Smooth muscle cell of the brain vasculature (primary cell): ENCODE data around the gene MRTFA.
A peak's percentile ranks its signal among the peaks of the same experiment; 100 is the strongest.

Experiments
- DNase-seq: peaks from one replicate; pipeline ENCODE4 v3.0.0-alpha.2; 2012; ENCODE audit warnings: low read depth, low spot score

MRTFA gene

DNA sequence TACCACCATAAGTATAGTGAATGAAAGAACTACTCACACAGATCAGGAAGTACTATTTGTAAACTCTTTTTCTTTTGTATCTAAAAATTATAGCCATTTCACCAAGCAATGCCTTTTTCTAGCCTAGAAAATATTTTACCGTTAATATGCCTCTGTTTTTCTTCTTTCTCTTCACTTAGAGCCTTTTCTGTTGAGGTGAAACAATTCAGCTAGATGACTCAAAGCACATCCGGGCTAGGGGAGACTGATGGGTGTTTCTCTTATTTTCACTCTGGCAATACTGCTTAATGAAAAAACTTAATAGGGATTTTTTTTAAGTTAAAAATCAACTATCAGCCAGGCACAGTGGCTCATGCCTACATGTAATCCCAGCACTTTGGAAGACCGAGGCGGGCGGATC is 172.8 kb downstream of the MRTFA start:
- DNase-seq: no peak

- DNase-seq: no peak
Observed at GRCh38 chr22:40463017-40463631, 173.4 kb downstream of the MRTFA start.

DNA sequence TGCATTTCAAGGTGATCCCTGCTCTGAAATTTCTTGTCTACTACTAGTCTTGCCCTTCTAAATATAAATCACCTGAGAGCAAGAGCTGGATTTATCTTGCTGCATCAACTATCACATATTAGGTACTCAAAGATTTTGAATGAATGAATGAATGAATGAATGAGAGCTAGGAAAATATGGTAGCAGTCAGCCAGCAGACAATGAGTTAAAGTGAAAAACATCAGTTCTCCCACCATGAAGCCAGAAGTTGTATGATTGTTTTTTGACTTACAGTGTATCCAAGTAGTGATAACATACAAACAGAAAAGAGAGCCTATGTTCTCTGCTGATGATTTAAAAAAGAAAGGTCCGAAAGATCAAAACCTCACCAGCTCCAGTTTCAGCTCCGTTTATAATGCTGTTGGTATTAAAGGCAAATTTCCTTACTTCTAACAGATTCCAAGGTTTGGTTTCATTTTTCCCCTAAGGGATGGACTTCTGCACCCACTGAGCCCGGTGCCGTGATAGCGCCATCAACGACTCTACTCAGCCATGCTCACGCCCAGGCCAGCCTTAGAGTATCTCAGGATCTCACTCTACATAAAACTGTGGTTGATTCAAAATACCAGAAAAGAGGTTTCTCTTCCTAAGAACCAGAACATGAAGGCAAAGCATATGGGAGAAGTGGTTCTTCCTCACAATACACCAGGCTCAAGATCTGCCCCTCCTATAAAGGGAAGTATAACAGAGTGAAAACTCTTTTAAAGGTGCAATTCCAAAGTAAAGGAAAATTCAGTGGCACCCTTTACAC is 174.1 kb downstream of the MRTFA start:
- DNase-seq: no peak

DNA sequence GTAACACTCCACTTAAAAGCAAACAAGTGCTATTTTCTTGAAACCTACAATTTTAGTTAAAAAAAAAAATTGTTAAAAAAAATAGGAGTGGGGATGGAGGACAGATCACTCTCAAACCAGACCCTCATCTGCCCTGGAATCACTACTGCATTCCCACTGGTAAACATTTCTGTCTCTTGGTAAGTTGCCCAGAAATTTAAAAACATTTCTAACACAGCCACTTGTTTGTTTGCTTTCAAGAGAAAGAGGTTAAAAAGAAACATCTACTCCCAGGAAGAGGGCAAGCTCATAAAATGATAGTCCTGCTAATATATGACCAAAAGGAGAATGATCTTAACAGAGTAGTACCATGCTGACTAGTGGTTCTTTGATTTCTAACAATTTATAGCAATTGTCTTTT is 182.8 kb downstream of the MRTFA start:
- DNase-seq: no peak

- no peak for DNase-seq
Observed at GRCh38 chr22:40452730-40453487, 183.6 kb downstream of the MRTFA start.

DNA sequence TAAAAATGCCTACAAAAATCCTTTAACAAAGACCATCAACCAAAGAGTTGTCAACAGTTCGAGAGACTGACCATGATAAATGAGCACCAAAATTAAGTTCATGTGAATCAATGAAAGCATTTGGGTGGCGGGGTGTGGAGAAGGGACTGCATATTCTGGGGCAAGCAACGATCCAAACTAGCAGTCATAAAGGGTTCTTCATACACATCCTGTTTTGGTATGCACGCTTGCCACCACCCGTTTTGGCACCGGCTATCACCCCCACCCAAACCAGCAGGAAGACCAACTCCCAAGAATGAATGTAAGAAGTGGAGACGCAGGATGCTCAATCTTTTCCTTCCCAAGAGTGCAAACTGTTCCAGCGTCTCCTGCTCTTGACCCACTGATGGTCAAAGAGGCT is 185.3 kb downstream of the MRTFA start:
- no peak for DNase-seq

- DNase-seq: no peak
Observed at GRCh38 chr22:40450616-40451015, 185.9 kb downstream of the MRTFA start.

- DNase-seq: no peak
Observed at GRCh38 chr22:40449676-40450035, 186.9 kb downstream of the MRTFA start.

DNA sequence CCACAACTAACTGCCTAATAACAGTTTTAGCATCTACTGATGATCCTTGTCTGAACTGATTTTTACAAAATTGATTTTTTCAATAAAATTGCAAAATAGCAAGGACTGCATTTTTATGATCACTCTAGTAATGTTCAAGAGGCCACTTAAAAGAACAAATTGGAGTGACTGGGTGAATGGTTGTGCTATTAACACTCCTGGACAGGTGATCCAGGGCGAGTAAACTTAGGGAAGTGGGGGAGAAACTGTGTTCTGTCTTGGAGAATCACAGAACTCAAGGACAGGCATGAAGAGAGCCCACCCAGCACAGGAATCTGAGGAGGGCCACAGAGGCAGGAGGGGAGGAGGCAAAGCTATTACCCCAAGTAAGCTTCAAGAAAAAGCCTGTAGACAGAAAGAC is 190.3 kb downstream of the MRTFA start:
- no peak for DNase-seq

DNA sequence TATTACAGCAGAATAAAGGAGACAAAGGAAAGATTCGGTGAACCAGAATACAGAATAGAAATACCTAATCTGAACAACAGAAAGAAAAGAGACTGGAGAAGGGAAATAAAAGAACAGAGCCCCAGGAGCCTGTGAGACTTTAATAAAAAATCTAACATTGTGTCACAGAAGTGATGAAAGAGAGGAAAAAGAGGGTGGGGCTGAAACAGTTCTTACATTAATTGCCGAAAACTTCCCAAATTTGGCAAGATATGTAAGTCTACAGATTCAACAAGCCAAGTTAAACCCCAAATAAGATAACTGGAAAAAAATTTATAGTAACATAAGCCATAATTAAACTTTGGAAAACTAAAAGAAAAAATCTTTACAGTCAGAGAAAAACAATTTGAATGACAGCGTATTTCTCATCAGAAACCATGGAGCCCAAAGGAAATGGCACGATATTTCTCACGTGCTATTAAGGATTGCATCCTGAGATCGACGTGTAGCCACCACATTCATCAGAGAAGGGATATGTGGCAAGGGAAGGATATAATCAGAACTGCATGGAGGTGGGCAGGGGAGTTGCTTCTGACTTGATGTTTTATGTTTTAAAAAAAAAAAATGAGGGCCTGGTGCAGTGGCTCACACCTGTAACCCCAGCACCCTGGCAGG is 192.2 kb downstream of the MRTFA start:
- no peak for DNase-seq

- DNase-seq: no peak
Observed at GRCh38 chr22:40443732-40444131, 192.8 kb downstream of the MRTFA start.

- no peak for DNase-seq
Observed at GRCh38 chr22:40441761-40442390, 194.6 kb downstream of the MRTFA start.

- peak; percentile 57 for DNase-seq
Observed at GRCh38 chr22:40436505-40437431, 199.8 kb downstream of the MRTFA start.

DNA sequence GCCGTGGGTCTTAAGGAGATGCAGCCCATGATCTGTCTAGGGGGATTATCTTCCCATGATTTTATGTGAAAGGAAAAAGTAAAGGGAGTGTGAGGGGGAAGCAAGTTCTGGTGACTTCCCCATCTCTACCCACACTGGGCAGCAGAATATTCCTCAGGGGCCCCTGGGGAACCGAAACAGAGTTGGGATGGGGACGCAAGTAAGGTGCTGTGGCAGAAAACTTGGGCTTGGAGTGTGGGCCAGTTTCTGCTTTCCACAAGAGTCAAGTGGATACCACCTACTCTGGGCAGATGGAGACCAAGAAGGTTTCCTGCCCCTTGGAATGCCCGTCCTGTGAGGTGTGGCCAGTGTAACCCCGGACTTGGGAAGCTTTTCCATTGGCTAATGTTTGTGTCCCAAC is 201.8 kb downstream of the MRTFA start:
- DNase-seq: no peak

DNA sequence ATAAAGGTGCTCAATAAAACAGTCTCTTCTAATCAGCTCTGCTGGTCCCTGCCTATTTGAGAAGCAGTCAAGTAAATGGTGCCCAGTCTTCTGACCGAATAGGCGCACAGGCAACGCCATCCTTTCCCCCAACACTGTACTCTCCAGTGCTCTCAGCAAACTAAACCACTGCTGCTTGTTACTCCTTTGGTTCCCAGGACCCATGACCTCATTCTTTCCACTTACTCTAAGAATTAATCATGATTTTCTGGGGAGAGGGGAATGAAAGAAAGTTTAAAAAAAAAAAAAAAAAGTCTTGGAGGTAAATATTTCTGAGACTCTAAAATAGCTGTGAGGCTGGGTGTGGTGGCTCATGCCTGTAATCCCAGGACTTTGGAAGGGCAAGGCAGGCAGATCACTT is 202.4 kb downstream of the MRTFA start:
- no peak for DNase-seq

DNA sequence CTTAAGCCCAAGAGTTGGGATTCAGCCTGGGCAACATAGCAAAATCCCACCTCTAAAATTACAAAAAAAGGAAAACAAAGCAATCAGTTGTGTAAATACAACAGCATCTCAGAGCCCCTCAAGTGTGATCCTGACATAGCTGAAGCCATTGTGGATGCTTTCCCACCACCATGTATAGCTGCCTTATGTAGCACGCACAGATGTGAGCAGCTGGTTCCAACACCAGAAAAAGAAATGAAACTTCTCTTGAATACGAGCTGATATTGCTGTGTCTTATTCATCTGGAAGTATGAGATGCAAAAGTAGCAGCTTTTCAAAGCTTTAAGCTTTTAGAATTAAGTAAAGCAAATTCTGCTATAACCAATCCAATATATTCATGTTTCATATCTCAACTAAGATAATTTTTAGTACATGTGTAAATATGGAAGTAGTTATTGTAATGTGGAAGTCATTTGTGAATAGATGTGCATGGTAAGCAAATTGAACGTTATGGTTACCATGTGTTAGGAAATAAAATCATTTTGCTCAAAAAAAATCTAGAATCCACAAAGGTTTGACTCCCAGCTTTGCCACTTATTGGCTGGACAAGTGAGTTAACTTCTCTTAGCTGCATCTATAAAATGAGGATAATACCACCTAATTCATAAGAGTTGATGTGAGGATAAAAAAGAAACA is 203.0 kb downstream of the MRTFA start:
- DNase-seq: no peak

DNA sequence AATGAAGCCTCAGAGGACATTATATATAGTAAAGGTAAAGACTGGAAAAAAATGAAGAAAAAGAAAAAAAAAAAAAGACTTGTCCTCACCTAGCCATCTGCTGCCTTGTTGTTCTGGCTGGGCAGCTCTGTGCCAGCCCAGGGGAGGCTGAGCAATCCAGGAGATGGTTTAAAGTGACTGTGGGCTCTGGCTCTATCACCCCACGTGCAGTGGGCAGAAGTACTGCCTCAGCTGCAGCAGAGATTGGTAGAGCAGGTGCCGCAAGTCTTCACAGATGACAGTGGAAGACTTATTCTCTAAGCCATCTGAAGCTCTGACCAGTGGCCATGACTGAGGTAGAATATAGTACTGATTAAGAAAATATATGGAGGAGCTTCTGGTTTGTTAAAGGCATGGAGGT is 203.9 kb downstream of the MRTFA start:
- no peak for DNase-seq

GRCh38 chr22:40432157-40432556 is 204.4 kb downstream of the MRTFA start:
- DNase-seq: no peak

DNA sequence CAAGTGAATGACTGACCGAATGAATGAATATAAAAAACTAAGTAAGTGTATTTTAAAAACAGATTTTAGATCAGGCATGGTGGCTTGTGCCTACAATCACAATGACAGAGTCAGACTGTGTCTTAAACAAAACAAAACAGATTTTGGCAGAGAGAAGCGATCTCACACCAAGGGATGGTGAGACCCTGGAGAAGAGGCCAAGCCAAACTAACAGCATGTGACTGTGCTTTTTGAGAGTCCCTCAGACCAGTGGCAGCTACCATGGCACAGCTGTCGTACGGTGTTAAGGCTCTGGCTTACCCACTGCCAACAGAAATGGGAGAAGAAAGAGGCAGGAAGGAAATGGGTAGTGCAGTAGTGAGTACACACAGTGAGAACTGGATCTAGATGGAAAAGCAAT is 205.5 kb downstream of the MRTFA start:
- DNase-seq: no peak

GRCh38 chr22:40429481-40429880 is 207.0 kb downstream of the MRTFA start:
- no peak for DNase-seq
